Stimulated activated naive CD4-positive, alpha-beta T cell treated with Interleukin-2 at 50 U/mL for 16 hours (primary cell): ENCODE data around the gene MAPKAPK3.

Experiments used
- DNase-seq: peaks from one replicate; lab custom pipeline; 2025; lab: John Stamatoyannopoulos, UW

MAPKAPK3 gene

DNA sequence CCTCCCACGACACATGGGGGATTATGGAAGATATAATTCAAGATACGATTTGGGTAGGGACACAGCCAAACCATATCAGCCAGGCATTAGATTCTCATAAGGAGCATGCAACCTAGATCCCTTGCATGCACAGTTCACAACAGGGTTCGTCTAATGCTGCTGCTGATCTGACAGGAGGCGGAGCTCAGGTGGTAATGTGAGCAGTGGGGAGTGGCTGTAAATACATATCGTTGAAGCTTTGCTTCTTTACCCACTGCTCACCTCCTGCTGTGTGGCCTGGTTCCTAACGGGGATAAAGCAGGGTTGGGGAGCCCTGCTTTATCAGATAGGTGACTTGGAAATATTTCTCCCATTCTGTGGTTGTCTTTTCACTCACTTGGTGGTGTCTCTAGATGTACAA lies 72.6 kb downstream of the MAPKAPK3 start:
- no peak for DNase-seq

DNA sequence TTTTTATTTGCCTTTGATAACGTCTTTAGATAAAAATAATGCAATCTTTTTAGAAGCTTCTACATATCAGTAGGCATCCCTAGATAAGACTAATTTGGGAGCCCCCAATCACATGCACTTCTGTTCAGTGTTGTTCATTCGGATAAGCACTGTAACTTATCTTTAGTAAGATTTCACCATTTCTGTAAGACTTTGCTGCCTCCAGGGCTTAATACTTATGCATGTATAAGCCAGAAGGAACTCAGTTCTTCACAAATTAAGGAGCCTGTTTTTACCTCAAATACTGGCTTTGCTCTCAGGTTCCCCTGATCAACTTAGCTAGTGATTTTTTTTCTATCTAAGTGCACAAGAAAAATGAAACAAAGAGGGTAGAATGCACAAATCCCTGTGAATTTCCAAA lies 78.1 kb downstream of the MAPKAPK3 start:
- no peak for DNase-seq

DNA sequence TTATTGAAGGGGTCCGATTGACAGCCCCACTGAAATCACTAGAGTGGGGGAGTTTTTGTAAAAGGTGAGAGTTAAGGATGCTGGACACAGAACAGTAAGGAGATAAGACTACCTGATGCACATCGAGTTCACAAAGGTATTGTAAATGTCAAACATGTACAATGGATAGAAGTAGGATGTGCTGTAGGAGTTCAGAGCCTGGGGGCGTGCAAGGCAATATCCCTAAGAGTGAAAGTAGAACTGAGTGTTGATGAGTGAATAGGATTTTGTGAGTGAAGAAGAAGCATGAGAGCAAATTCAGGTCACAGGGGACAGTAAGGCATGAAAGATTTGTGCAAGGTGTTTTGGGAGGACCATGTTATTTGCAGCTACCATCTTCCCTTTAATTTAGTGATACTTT lies 79.3 kb downstream of the MAPKAPK3 start:
- DNase-seq, result no peak

DNA sequence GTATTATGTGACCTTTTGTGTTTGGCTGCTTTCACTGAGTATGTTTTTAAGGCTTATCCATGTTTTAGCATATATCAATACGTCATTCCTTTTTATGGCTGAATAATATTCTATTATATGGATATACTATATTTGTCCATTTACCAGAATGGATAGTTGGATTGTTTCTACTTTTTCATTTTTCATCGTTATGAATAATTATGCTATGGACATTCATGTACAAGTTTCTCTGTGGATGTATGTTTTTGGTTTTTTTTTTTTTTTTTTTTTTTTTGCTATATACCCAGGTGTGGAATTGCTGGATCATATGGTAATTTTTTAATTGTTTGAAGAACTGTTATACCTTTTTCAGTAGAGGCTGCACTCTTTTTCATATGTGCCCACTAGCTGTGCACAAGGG lies 81.3 kb downstream of the MAPKAPK3 start:
- DNase-seq, result no peak
